GM12801 (cell line): ENCODE data around the gene SKA2.

Source experiments
- CTCF ChIP-seq: IDR thresholded peaks from one replicate; pipeline ENCODE4 v1.5.1; 2011; ENCODE audit warnings: control low read depth; ENCODE audit not compliant: insufficient read length; ENCODE audit errors: extremely low read depth

SKA2 gene

DNA sequence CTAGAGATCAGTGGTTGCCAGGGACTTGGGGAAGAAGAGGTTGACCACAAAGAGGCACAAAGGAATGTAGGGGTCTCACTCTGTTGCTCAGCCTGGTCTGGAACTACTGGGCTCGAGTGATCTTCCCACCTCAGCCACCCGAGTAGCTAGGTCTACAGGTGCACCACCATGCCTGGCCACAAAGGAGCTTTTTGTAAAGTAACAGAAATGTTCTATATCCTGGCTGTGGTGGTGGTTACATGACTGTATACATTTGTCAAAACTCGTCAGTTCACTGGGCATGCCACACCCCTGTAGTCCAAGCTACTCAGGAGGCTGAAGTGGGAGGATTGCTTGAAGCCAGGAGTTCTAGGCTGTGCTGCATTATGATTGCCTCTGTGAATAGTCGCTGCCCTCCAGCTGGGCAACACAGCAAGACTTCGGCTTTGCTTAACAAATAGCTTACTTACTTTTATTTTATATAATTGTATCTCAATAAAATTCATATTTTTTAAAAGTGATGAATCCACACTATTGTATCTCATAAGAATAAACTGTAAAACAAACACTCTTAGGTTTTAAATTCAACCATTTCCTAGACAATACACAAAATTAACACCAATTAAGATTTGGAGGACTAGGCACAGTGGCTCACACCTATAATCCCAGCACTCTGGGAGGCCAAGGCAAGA is 5.0 kb downstream of the SKA2 start:
- no peak for TF ChIP-seq CTCF

DNA sequence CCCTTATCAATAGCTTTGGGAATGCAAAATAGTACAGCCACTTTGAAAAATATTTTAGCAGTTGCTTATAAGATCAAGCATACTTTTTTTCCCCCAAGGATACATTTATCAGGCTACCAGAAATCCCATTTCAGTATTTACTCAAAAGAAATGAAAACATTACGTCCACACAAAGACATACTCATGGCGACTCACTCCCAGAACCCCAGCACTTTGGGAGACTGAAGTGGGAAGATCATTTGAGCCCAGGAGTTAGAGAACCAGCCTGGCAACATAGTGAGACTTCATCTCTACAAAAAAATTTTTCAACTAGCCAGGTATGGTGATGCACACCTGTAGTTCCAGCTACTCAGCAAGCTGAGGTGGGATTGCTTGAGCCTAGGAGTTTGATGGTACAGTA is 5.9 kb downstream of the SKA2 start:
- no peak for TF ChIP-seq CTCF

GRCh38 chr17:59145571-59146096 is 9.4 kb downstream of the SKA2 start:
- no peak for TF ChIP-seq CTCF

DNA sequence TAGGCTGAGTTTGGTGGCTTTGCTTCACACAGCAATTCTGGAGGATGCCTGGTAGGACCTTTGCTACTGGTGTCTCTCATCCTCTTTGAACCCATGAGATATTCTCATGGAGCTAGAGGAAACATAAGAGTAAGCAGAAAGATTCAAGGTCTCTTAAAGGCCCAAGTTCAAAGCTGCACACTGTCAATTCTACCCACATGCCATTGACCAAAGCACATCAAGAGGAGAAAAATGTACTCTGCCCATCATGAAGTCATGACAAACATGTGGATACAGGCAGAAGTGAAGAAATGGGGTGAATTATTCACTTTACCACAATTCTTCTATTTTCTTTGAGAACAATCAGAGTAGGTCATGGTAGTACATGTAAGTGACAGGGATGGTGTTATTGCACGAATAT is 13.1 kb downstream of the SKA2 start:
- TF ChIP-seq CTCF: no peak

DNA sequence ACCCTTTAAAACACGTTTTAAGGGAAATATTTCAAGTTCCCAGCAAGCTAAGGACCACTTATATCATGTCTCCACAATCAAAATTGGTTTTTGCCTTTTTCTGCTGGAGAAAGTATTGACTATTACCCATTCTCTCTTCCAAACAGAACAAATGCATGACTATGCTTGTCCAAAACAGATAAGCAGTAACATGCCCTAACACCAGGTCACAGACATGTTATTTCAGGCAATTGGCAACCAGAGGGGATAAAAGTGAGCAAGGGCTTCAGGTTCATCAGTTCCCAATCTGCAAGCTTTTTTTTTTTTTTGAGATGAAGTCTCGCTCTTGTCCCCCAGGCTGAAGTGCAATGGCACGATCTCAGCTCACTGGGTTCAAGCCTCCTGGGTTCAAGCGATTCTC is 15.0 kb downstream of the SKA2 start:
- no peak for TF ChIP-seq CTCF

- no peak for TF ChIP-seq CTCF
These were observed 23.9 kb downstream of the SKA2 start for GRCh38 chr17:59131131-59131530.

DNA sequence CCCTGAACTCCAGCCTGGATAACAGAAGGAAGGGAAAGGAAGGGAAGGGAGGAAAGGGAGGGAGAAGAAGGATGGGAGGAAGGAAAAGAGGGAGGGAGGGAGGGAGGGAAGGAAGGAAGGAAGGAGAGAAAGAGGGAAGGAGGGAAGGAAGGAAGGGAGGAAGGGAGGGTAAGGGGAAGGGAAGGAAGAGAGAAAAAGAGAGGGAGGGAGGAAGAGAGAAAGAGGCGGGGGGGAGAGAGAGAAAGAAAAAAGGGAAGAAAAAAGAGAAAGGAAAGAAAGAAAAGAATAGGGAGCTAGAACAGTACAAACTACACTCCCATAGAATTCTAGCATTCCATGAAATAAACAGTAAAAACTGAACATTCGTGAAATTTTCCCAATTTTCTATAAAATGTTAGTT is 25.2 kb downstream of the SKA2 start:
- TF ChIP-seq CTCF: no peak
